ENCODE measurements around the gene BCAP31. TPM values are rescaled to one million over a fixed set of nuclear protein-coding genes. Genes with fewer than 3 reads are reported as not detected.
A peak's percentile ranks its signal among the peaks of the same experiment; 100 is the strongest.

The BCAP31 gene
- total and polyA plus RNA-seq, 2 donors (not counting 1 experiment from before 2014, with no cell fraction given), result 94.0 to 133 TPM

DNA sequence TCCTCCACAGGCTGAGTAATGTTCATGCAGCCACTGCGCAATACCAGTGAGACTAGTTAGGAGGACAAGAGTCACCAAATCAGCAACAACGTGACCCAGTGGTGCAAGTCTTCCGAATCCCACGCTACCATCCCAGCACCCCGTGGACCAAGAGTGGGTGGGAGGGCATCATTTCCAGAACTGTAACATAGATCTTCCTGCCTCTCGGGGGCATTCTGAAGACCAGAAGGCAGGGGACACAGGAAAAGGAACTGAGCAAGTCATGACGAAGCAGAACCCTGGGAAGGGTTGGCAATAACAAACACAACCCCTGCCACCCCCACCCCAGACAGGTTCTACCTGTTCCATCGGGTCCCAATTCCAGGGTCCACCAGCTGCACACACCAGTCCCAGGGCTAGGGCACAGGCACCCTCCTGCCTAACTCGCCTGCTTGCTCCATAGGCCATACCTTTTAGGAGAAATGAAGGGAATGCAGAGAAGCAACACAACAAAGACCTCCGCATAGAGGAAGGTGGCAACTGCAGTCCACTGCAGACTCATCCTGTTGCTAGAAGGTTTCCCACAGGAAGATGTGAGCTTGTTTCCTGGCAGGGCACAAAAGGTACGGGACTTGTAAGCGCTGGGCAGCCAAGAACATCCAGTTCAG lies 1.4 kb downstream of the BCAP31 start:
- Histone ChIP-seq H3K36me3 (ENCODE audit: control insufficient read depth, insufficient read depth, low read length) (peaks cover 4% of the 10 kb centered on the region), H3K27me3 (ENCODE audit: control insufficient read depth, insufficient read depth, low read length) (no peaks in the 10 kb centered on the region), H3K79me2 (ENCODE audit: control insufficient read depth, insufficient read depth, low read length) (peaks cover 14% of the 10 kb centered on the region), H4K20me1 (ENCODE audit: control insufficient read depth, extremely low read depth, insufficient read depth, low read length) (no peaks in the 10 kb centered on the region), H2AFZ (ENCODE audit: low read length) (no peak overlapping the region), H3K9me3 (ENCODE audit: control insufficient read depth, insufficient read depth, low read depth, low read length) (no peaks in the 10 kb centered on the region), H3K9ac (ENCODE audit: insufficient read depth, low read length) (peak overlapping the region; percentile 61), H3K4me3 (replicated peaks in 1 of 4; ENCODE audit: control extremely low read depth in 1 of 4, insufficient read depth in 1 of 4, low read depth in 3 of 4, low read length in 4 of 4) (peak overlapping the region; percentile 59 to 70 (median 66)), H3K4me1 (ENCODE audit: control insufficient read depth, extremely low read depth, insufficient read depth, low read length) (peaks cover 10% of the 10 kb centered on the region), H3K27ac (ENCODE audit: insufficient read depth, low read length) (peak overlapping the region; percentile 62), H3K4me2 (ENCODE audit: extremely low read depth, insufficient read depth, low read length) (peak overlapping the region; percentile 87)
- DNase-seq (ENCODE audit: low read depth in 2 of 2), result no peak
- TF ChIP-seq, protein P1, sequence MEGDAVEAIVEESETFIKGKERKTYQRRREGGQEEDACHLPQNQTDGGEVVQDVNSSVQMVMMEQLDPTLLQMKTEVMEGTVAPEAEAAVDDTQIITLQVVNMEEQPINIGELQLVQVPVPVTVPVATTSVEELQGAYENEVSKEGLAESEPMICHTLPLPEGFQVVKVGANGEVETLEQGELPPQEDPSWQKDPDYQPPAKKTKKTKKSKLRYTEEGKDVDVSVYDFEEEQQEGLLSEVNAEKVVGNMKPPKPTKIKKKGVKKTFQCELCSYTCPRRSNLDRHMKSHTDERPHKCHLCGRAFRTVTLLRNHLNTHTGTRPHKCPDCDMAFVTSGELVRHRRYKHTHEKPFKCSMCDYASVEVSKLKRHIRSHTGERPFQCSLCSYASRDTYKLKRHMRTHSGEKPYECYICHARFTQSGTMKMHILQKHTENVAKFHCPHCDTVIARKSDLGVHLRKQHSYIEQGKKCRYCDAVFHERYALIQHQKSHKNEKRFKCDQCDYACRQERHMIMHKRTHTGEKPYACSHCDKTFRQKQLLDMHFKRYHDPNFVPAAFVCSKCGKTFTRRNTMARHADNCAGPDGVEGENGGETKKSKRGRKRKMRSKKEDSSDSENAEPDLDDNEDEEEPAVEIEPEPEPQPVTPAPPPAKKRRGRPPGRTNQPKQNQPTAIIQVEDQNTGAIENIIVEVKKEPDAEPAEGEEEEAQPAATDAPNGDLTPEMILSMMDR (conservative IDR thresholded peaks at IDR 0.05 in 1 of 2, IDR thresholded peaks at IDR 0.05 in 1 of 2; ENCODE audit: low read depth in 1 of 2, low read length in 2 of 2), result no peak
- TF ChIP-seq EZH2 (IDR thresholded peaks at IDR 0.05; ENCODE audit: low read length, missing control alignments), result no peak

DNA sequence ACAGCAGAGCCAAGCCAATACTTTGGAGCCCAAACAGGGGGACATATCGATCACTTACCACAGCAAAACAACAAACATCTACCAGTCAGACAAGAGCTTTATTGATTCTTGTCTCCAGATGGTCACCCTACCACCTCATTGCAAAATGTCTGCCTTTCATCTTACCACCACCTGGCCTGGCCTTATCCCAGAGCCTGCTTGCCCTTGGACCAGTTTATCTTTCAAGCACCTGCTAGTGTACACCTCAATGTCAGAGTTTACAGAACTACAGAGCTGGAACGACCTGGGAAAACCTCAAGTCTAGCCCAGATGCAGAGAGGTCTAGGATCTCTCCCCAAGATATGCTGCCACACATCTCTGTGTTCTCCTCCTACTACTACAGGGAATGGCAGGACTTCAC lies 4.5 kb downstream of the BCAP31 start:
- no peak for DNase-seq (ENCODE audit: low read depth in 2 of 2)
- H3K27me3 ChIP-seq (ENCODE audit: control insufficient read depth, insufficient read depth, low read length), result no peaks in the 10 kb centered on the region
- H3K4me1 ChIP-seq (ENCODE audit: control insufficient read depth, extremely low read depth, insufficient read depth, low read length), result no peaks in the 10 kb centered on the region
- H3K4me3 ChIP-seq (replicated peaks in 1 of 4; ENCODE audit: control extremely low read depth in 1 of 4, insufficient read depth in 1 of 4, low read depth in 3 of 4, low read length in 4 of 4), result no peak overlapping the region
- TF ChIP-seq, protein P1 (conservative IDR thresholded peaks at IDR 0.05 in 1 of 2, IDR thresholded peaks at IDR 0.05 in 1 of 2; ENCODE audit: low read depth in 1 of 2, low read length in 2 of 2), result no peak
- TF ChIP-seq EZH2 (IDR thresholded peaks at IDR 0.05; ENCODE audit: low read length, missing control alignments), result no peak
- H3K36me3 ChIP-seq (ENCODE audit: control insufficient read depth, insufficient read depth, low read length), result peaks cover 6% of the 10 kb centered on the region
- no peaks in the 10 kb centered on the region for H3K9me3 ChIP-seq (ENCODE audit: control insufficient read depth, insufficient read depth, low read depth, low read length)
- no peak overlapping the region for H3K9ac ChIP-seq (ENCODE audit: insufficient read depth, low read length)
- H3K27ac ChIP-seq (ENCODE audit: insufficient read depth, low read length), result no peak overlapping the region
- H2AFZ ChIP-seq (ENCODE audit: low read length), result no peak overlapping the region
- peaks cover 14% of the 10 kb centered on the region for H3K79me2 ChIP-seq (ENCODE audit: control insufficient read depth, insufficient read depth, low read length)
- H3K4me2 ChIP-seq (ENCODE audit: extremely low read depth, insufficient read depth, low read length), result no peak overlapping the region
- H4K20me1 ChIP-seq (ENCODE audit: control insufficient read depth, extremely low read depth, insufficient read depth, low read length), result no peaks in the 10 kb centered on the region

- Histone ChIP-seq H3K27me3 (ENCODE audit: control insufficient read depth, insufficient read depth, low read length) (no peaks in the 10 kb centered on the region), H3K36me3 (ENCODE audit: control insufficient read depth, insufficient read depth, low read length) (peaks cover 6% of the 10 kb centered on the region), H3K27ac (ENCODE audit: insufficient read depth, low read length) (no peak overlapping the region), H3K4me3 (replicated peaks in 1 of 4; ENCODE audit: control extremely low read depth in 1 of 4, insufficient read depth in 1 of 4, low read depth in 3 of 4, low read length in 4 of 4) (no peak overlapping the region), H4K20me1 (ENCODE audit: control insufficient read depth, extremely low read depth, insufficient read depth, low read length) (no peaks in the 10 kb centered on the region), H3K4me1 (ENCODE audit: control insufficient read depth, extremely low read depth, insufficient read depth, low read length) (no peaks in the 10 kb centered on the region), H2AFZ (ENCODE audit: low read length) (no peak overlapping the region), H3K9ac (ENCODE audit: insufficient read depth, low read length) (no peak overlapping the region), H3K9me3 (ENCODE audit: control insufficient read depth, insufficient read depth, low read depth, low read length) (no peaks in the 10 kb centered on the region), H3K79me2 (ENCODE audit: control insufficient read depth, insufficient read depth, low read length) (peaks cover 14% of the 10 kb centered on the region), H3K4me2 (ENCODE audit: extremely low read depth, insufficient read depth, low read length) (no peak overlapping the region)
- DNase-seq (ENCODE audit: low read depth in 2 of 2), result no peak
- TF ChIP-seq, protein P1 (conservative IDR thresholded peaks at IDR 0.05 in 1 of 2, IDR thresholded peaks at IDR 0.05 in 1 of 2; ENCODE audit: low read depth in 1 of 2, low read length in 2 of 2), result no peak
Measured at GRCh38 chrX:153719238-153719637, 4.9 kb downstream of the BCAP31 start.
